Progenitor cell of endocrine pancreas (in vitro differentiated cells): ENCODE measurements around the gene HECTD4. TPM values are rescaled to one million over a fixed set of nuclear protein-coding genes. Genes with fewer than 3 reads are reported as not detected.
A peak's percentile ranks its signal among the peaks of the same experiment; 100 is the strongest.

Source experiments
- DNase-seq: peaks from one replicate; pipeline ENCODE4 v3.0.0; 2021; ENCODE audit warnings: low spot score; ENCODE audit not compliant: unreplicated experiment
- H3K27ac Mint-ChIP-seq: 2 replicates; pipeline ENCODE4 v1.8.0; 2021; ENCODE audit warnings: mild to moderate bottlenecking, moderate library complexity, mixed read lengths
- H3K27me3 Mint-ChIP-seq: 2 replicates; pipeline ENCODE4 v1.8.0; 2021; ENCODE audit warnings: mixed read lengths
- H3K36me3 Mint-ChIP-seq: 2 replicates; pipeline ENCODE4 v1.8.0; 2022; ENCODE audit warnings: mixed read lengths; ENCODE audit not compliant: insufficient read depth
- H3K4me1 Mint-ChIP-seq: 2 replicates; pipeline ENCODE4 v1.8.0; 2021; ENCODE audit warnings: low read depth, mixed read lengths
- H3K4me3 Mint-ChIP-seq: 2 replicates; pipeline ENCODE4 v1.8.0; 2021; ENCODE audit warnings: low read depth, mild to moderate bottlenecking, moderate library complexity, mixed read lengths
- H3K9me3 Mint-ChIP-seq: 2 replicates; pipeline ENCODE4 v1.8.0; 2021; ENCODE audit warnings: low read depth, mixed read lengths
- total RNA-seq: library from RNA; stranded (reverse); gene quantifications from 2 replicates; pipeline ENCODE4 v1.2.1, GENCODE V29; 2021
- TF ChIP-seq, protein P1 (sequence below): fragments of 200-600 bp; sonication (generic); IDR thresholded peaks from one replicate; pipeline ENCODE4 v1.5.0; 2021; ENCODE audit warnings: antibody characterized with exemption, mild to moderate bottlenecking; ENCODE audit not compliant: unreplicated experiment

HECTD4 gene
- total RNA-seq, 1 donor from 2014 or later = 86.7 TPM

GRCh38 chr12:112179916-112180315 is 202.3 kb downstream of the HECTD4 start:
- H3K36me3 Mint-ChIP-seq = peaks cover 25% of the 10 kb centered on the region
- H3K9me3 Mint-ChIP-seq = no peaks in the 10 kb centered on the region
- H3K27me3 Mint-ChIP-seq = no peaks in the 10 kb centered on the region
- H3K27ac Mint-ChIP-seq = no peak overlapping the region
- no peaks in the 10 kb centered on the region for H3K4me1 Mint-ChIP-seq
- H3K4me3 Mint-ChIP-seq = no peak overlapping the region
- TF ChIP-seq, protein P1, sequence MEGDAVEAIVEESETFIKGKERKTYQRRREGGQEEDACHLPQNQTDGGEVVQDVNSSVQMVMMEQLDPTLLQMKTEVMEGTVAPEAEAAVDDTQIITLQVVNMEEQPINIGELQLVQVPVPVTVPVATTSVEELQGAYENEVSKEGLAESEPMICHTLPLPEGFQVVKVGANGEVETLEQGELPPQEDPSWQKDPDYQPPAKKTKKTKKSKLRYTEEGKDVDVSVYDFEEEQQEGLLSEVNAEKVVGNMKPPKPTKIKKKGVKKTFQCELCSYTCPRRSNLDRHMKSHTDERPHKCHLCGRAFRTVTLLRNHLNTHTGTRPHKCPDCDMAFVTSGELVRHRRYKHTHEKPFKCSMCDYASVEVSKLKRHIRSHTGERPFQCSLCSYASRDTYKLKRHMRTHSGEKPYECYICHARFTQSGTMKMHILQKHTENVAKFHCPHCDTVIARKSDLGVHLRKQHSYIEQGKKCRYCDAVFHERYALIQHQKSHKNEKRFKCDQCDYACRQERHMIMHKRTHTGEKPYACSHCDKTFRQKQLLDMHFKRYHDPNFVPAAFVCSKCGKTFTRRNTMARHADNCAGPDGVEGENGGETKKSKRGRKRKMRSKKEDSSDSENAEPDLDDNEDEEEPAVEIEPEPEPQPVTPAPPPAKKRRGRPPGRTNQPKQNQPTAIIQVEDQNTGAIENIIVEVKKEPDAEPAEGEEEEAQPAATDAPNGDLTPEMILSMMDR = no peak
- DNase-seq = no peak

DNA sequence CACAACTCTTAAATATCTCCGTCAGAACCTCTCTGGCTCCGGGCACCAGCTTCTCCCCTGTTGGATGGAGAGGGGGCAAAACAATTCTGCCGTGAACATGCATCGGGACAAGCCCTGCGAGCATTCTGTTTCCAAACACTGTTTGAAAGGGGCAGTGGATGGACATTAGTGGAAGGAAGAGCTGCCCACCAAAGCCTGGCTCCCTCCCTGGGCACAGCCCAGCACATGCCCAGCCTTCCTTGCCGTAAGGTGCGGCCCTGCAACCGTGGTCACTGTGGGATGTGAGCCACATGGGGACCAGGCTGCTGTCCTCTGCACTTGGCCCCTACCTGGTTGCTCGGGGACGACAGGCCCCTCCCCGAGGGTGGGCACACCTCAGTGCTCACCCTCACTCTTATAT is 202.9 kb downstream of the HECTD4 start:
- Mint-ChIP-seq H3K27me3 (no peaks in the 10 kb centered on the region), H3K27ac (no peak overlapping the region), H3K4me3 (no peak overlapping the region), H3K4me1 (no peaks in the 10 kb centered on the region), H3K36me3 (peaks cover 25% of the 10 kb centered on the region), H3K9me3 (no peaks in the 10 kb centered on the region)
- TF ChIP-seq, protein P1 = no peak
- no peak for DNase-seq

- no peak overlapping the region for H3K27ac Mint-ChIP-seq
Observed at GRCh38 chr12:112178796-112179195, 203.4 kb downstream of the HECTD4 start.

GRCh38 chr12:112176321-112177010 is 205.8 kb downstream of the HECTD4 start:
- TF ChIP-seq, protein P1 = no peak
- H3K36me3 Mint-ChIP-seq = peaks cover 24% of the 10 kb centered on the region
- no peak overlapping the region for H3K27ac Mint-ChIP-seq
- H3K4me1 Mint-ChIP-seq = no peaks in the 10 kb centered on the region
- H3K27me3 Mint-ChIP-seq = no peaks in the 10 kb centered on the region
- no peak overlapping the region for H3K4me3 Mint-ChIP-seq
- DNase-seq = no peak
- H3K9me3 Mint-ChIP-seq = no peaks in the 10 kb centered on the region

More at GRCh38 chr12:112178796-112179195, 203.4 kb downstream of the HECTD4 start:
- H3K36me3 Mint-ChIP-seq = peaks cover 25% of the 10 kb centered on the region
- H3K27me3 Mint-ChIP-seq = no peaks in the 10 kb centered on the region
- TF ChIP-seq, protein P1 = no peak
- no peaks in the 10 kb centered on the region for H3K9me3 Mint-ChIP-seq
- no peaks in the 10 kb centered on the region for H3K4me1 Mint-ChIP-seq
- H3K4me3 Mint-ChIP-seq = no peak overlapping the region
- no peak for DNase-seq

GRCh38 chr12:112175361-112176155 is 206.7 kb downstream of the HECTD4 start:
- DNase-seq = no peak
- no peaks in the 10 kb centered on the region for H3K9me3 Mint-ChIP-seq
- no peak overlapping the region for H3K4me3 Mint-ChIP-seq
- peaks cover 23% of the 10 kb centered on the region for H3K36me3 Mint-ChIP-seq
- H3K27me3 Mint-ChIP-seq = no peaks in the 10 kb centered on the region
- TF ChIP-seq, protein P1 = no peak
- H3K4me1 Mint-ChIP-seq = no peaks in the 10 kb centered on the region
- H3K27ac Mint-ChIP-seq = peak overlapping the region; percentile 34
